ENCODE results near the gene SUGT1.

DNA sequence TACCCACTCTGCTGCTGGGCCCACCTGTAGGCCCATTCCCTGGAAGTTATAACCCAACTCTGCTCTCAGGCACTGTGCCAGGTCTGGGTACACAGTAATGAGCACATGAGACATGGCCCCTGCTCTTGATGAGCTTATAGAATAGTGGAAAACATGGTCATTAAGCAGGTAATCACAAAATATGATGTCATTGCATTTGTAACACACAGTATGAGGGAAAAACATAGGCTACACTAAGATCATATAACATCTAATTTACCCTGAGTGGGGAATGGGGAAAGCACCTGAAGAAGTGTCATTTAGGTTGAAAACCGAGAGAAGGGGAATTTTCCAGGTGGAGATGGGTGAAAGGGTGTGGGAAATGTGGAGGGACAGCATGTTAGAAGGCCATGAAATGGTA lies 90.9 kb downstream of the SUGT1 start:
- TF ChIP-seq, protein P1, sequence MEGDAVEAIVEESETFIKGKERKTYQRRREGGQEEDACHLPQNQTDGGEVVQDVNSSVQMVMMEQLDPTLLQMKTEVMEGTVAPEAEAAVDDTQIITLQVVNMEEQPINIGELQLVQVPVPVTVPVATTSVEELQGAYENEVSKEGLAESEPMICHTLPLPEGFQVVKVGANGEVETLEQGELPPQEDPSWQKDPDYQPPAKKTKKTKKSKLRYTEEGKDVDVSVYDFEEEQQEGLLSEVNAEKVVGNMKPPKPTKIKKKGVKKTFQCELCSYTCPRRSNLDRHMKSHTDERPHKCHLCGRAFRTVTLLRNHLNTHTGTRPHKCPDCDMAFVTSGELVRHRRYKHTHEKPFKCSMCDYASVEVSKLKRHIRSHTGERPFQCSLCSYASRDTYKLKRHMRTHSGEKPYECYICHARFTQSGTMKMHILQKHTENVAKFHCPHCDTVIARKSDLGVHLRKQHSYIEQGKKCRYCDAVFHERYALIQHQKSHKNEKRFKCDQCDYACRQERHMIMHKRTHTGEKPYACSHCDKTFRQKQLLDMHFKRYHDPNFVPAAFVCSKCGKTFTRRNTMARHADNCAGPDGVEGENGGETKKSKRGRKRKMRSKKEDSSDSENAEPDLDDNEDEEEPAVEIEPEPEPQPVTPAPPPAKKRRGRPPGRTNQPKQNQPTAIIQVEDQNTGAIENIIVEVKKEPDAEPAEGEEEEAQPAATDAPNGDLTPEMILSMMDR (IDR thresholded peaks at IDR 0.05): no peak
- no peak for TF ChIP-seq POLR2A (IDR thresholded peaks at IDR 0.05)

All from vagina (tissue), 2 donors.